HEK293 (cell line): ENCODE data around the gene SNX15.
A peak's percentile ranks its signal among the peaks of the same experiment; 100 is the strongest.

Experiments
- PBX3 ChIP-seq: sonication (generic); formaldehyde crosslinking; IDR thresholded peaks from 2 replicates; pipeline ENCODE4 v1.8.1; 2022; ENCODE audit warnings: mild to moderate bottlenecking, moderate library complexity, missing genetic modification reagents
- PRDM4 ChIP-seq: fragments of 450-650 bp; formaldehyde crosslinking; IDR thresholded peaks from 2 replicates; pipeline ENCODE4 v1.5.1; 2017; ENCODE audit warnings: missing biosample characterization, missing genetic modification characterization
- SCRT2 ChIP-seq: fragments of 450-650 bp; formaldehyde crosslinking; IDR thresholded peaks from 2 replicates; pipeline ENCODE4 v1.5.1; 2016; ENCODE audit warnings: missing biosample characterization, missing genetic modification characterization
- ZNF274 ChIP-seq, 2 experiments: fragments of 200-500 bp in 1 of 2; fragments of 450-650 bp in 1 of 2; sonication (Bioruptor generic) in 1 of 2; formaldehyde crosslinking in 1 of 2; IDR thresholded peaks; 2 replicates each; pipeline versions ENCODE4 v1.5.1 to v1.6.1; 2014 to 2016; ENCODE audit warnings: borderline replicate concordance in 1 of 2, inconsistent platforms in 1 of 2, low read length in 1 of 2, missing biosample characterization in 1 of 2, missing genetic modification characterization in 1 of 2
- ZNF292 ChIP-seq: fragments of 450-650 bp; formaldehyde crosslinking; IDR thresholded peaks from 2 replicates; pipeline ENCODE4 v1.5.1; 2016; ENCODE audit warnings: low read depth, missing biosample characterization, missing genetic modification characterization, borderline replicate concordance
- ZNF561 ChIP-seq: fragments of 450-650 bp; IDR thresholded peaks from 2 replicates; pipeline ENCODE4 v1.5.1; 2018; ENCODE audit warnings: missing biosample characterization, missing genetic modification characterization, borderline replicate concordance
- TF ChIP-seq, protein P1 (sequence below): fragments of 450-650 bp; formaldehyde crosslinking; IDR thresholded peaks from 2 replicates; pipeline ENCODE4 v1.5.1; 2016; ENCODE audit warnings: missing biosample characterization, missing genetic modification characterization
- TF ChIP-seq, protein P2 (sequence below): fragments of 450-650 bp; formaldehyde crosslinking; IDR thresholded peaks from 2 replicates; pipeline ENCODE4 v1.5.1; 2016; ENCODE audit warnings: missing biosample characterization, missing genetic modification characterization

DNA sequence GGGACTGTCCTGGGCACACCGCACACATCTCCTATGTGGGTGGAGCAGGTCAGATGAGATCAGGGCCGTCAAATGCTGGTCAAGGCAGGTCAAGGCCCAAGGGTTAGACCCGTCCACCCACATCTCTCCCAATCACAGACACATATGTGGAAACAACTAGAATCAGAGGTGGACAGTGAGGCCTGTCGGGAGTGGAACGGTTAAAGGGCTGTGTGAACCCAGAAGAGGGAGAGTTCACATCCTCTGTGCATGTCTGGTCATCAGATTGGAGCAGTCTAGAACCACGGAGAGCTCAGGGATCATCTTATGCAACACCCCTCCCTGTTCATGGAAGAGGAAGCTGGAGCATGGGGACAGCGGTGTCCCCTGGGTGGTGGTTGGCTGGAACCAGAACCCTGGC lies 7.4 kb upstream of the SNX15 start:
- TF ChIP-seq ZNF561 (tag by site-specific recombination) (no peak), PBX3 (CRISPR knock-in tag) (no peak), PRDM4 (tag by site-specific recombination) (no peak), ZNF292 (tag by site-specific recombination) (no peak), SCRT2 (tag by site-specific recombination) (no peak), ZNF274 (IDR thresholded peaks at IDR 0.05; ENCODE audit: low read length) (no peak), ZNF274 (tag by site-specific recombination; IDR thresholded peaks at IDR 0.05; ENCODE audit: borderline replicate concordance) (no peak)
- TF ChIP-seq, protein P1, sequence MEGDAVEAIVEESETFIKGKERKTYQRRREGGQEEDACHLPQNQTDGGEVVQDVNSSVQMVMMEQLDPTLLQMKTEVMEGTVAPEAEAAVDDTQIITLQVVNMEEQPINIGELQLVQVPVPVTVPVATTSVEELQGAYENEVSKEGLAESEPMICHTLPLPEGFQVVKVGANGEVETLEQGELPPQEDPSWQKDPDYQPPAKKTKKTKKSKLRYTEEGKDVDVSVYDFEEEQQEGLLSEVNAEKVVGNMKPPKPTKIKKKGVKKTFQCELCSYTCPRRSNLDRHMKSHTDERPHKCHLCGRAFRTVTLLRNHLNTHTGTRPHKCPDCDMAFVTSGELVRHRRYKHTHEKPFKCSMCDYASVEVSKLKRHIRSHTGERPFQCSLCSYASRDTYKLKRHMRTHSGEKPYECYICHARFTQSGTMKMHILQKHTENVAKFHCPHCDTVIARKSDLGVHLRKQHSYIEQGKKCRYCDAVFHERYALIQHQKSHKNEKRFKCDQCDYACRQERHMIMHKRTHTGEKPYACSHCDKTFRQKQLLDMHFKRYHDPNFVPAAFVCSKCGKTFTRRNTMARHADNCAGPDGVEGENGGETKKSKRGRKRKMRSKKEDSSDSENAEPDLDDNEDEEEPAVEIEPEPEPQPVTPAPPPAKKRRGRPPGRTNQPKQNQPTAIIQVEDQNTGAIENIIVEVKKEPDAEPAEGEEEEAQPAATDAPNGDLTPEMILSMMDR = no peak
- TF ChIP-seq, protein P2, sequence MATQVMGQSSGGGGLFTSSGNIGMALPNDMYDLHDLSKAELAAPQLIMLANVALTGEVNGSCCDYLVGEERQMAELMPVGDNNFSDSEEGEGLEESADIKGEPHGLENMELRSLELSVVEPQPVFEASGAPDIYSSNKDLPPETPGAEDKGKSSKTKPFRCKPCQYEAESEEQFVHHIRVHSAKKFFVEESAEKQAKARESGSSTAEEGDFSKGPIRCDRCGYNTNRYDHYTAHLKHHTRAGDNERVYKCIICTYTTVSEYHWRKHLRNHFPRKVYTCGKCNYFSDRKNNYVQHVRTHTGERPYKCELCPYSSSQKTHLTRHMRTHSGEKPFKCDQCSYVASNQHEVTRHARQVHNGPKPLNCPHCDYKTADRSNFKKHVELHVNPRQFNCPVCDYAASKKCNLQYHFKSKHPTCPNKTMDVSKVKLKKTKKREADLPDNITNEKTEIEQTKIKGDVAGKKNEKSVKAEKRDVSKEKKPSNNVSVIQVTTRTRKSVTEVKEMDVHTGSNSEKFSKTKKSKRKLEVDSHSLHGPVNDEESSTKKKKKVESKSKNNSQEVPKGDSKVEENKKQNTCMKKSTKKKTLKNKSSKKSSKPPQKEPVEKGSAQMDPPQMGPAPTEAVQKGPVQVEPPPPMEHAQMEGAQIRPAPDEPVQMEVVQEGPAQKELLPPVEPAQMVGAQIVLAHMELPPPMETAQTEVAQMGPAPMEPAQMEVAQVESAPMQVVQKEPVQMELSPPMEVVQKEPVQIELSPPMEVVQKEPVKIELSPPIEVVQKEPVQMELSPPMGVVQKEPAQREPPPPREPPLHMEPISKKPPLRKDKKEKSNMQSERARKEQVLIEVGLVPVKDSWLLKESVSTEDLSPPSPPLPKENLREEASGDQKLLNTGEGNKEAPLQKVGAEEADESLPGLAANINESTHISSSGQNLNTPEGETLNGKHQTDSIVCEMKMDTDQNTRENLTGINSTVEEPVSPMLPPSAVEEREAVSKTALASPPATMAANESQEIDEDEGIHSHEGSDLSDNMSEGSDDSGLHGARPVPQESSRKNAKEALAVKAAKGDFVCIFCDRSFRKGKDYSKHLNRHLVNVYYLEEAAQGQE = peak; percentile 37; the same call in 1 of the 2 replicates
